Thyroid gland (tissue), 4 donors: ENCODE data around the gene TMEM82.

ENCODE experiments used
- CTCF ChIP-seq, 6 experiments: fragments of 200-600 bp in 3 of 6; fragments of 450-650 bp in 3 of 6; sonication (generic) in 3 of 6; IDR thresholded peaks; one replicate each; pipeline ENCODE4 v1.5.1; 2016 to 2019; ENCODE audit warnings: antibody characterized with exemption in 6 of 6, mild to moderate bottlenecking in 2 of 6, inconsistent platforms in 1 of 6, moderate library complexity in 1 of 6
- POLR2A ChIP-seq, 2 donors: fragments of 450-650 bp; IDR thresholded peaks; one replicate each; pipeline ENCODE4 v1.6.1; 2017; ENCODE audit warnings: antibody characterized with exemption in 2 of 2, mild to moderate bottlenecking in 2 of 2, moderate library complexity in 1 of 2

GRCh38 chr1:15748690-15749398 is 6.5 kb downstream of the TMEM82 start:
- TF ChIP-seq CTCF (IDR thresholded peaks at IDR 0.05) (no peak), POLR2A (IDR thresholded peaks at IDR 0.05) (no peak)
